GM19035 (cell line): ENCODE data around the gene NUDT3.
"Not testable (repeated sequence)": the region's sequence is repeated elsewhere in the genome, so short reads cannot be mapped to it uniquely, and the experiment has no call there.

Source experiments
- ATAC-seq: cut with Tn5 transposase; IDR thresholded peaks from one replicate; pipeline ENCODE4 v1.9.1; 2021; ENCODE audit not compliant: unreplicated experiment

The NUDT3 gene

DNA sequence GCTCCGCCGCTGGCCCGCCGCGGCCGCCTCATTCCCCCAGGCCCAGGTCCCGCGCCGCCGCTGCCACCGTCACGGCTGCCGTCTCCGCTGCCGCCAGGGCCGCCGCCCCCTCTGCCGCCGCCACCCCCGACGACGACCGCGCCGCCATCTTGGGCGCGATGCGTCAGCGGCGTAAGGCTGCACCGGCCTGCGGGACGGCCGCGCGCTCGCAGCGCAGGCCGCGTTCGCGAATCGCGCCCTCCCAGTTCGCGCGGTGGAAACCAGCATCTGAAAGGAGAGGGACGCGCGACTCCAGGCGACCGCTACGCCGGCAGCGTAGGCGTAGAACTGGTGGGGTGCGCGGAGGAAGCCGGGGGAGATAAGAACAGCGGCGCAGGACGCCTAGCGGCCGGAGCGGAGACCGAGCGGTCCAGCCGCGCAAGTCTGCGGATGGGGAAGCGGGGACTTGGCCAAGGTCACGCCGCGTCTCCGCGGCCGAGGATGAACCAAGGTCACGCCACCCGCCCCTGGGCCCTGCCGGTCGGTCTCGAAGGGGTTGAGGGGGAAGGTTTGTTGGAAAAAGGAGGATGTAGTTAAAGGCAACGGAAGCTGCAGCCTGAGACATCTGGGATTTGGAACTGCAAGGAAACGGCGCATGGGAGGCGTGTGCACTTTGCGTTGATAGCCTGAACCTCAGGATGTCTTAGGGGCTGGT lies at the start of gene NUDT3:
Gene NUDT3 (minus strand): TSS at position 173 of the 694 bp plus-strand sequence. CDS start 307 bp downstream, outside the sequence.
- peak; percentile 91 for ATAC-seq

- no peak for ATAC-seq
Measured at GRCh38 chr6:34441526-34441925, 49.1 kb upstream of the NUDT3 start.

GRCh38 chr6:34439442-34439841 lies 47.0 kb upstream of the NUDT3 start:
- ATAC-seq = no peak

DNA sequence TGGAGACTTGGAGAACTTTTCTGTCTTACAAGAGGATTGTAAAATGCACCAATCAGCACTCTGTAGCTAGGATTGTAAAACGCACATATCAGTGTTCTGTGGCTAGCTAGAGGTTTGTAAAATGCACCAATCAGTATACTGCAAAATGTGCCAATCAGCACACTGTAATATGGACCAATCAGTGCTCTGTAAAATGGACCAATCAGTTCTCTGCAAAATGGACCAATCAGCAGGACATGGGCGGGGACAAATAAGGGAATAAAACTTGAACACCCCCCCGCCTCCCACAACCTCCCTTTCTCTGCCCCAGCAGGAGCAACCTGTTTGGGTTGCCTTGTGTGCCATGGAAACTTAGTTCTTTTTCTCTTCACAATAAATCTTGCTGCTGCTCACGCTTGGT lies 46.2 kb upstream of the NUDT3 start:
- ATAC-seq = no peak

DNA sequence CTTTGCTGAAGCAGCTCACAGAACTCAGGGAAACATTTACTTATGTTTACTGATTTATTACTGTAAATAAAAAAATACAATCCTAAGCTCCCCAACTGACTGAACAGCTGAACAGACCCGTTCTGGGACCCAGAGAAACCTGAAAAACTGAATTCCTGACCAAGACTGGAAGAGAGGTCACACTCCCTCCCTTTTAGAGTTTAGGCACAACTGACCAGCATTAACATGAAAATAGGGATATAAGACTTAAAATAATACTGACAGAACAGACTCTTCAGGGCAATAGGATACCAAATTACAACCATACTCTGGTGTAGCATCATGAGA lies 45.1 kb upstream of the NUDT3 start:
- ATAC-seq = no peak

DNA sequence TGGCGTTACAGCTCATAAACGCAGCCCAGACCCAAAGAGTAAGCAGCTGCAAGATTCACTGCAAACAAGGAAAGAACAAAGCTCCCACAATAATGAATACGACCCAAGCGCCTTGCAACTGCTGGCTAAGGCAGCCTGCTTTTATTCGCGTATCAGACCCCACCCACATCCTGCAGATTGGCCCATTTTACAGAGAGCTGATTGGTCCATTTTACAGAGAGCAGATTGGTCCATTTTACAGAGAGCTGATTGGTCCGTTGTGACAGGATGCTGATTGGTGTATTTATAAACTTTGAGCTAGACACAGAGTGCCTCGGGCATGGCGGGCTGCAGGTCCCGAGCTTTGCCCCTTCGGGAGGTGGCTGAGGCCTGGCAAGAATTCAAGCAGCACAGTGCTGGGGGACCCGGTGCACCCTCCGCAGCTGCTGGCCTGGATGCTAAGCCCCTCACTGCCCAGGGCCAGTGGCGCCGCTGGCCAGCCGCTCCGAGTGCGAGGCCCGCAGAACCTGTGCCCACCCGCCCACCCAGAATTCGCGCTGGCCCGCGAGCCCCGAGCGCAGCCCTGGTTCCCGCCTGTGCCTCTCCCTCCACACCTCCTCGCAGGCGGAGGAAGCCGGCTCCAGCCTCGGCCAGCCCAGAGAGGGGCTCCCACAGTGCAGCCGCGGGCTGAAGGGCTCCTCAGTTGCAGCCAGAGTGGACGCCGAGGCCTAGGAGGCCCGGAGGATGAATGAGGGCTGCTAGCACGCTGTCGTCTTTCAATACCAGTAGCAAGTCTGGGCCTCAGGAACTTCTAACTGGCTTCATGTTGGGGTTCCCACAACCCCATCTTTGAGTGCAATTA lies 44.6 kb upstream of the NUDT3 start:
- ATAC-seq = no peak

- ATAC-seq = no peak
Measured at GRCh38 chr6:34435916-34436315, 43.4 kb upstream of the NUDT3 start.

- peak; percentile 88 for ATAC-seq
Measured at GRCh38 chr6:34425498-34426410, 33.3 kb upstream of the NUDT3 start, which contains the start of gene RPS10. RPS10 (minus strand) TSS chr6:34426069; CDS start chr6:34425221, 848 bp downstream.

GRCh38 chr6:34425132-34425497 lies 32.6 kb upstream of the NUDT3 start:
- no peak for ATAC-seq

DNA sequence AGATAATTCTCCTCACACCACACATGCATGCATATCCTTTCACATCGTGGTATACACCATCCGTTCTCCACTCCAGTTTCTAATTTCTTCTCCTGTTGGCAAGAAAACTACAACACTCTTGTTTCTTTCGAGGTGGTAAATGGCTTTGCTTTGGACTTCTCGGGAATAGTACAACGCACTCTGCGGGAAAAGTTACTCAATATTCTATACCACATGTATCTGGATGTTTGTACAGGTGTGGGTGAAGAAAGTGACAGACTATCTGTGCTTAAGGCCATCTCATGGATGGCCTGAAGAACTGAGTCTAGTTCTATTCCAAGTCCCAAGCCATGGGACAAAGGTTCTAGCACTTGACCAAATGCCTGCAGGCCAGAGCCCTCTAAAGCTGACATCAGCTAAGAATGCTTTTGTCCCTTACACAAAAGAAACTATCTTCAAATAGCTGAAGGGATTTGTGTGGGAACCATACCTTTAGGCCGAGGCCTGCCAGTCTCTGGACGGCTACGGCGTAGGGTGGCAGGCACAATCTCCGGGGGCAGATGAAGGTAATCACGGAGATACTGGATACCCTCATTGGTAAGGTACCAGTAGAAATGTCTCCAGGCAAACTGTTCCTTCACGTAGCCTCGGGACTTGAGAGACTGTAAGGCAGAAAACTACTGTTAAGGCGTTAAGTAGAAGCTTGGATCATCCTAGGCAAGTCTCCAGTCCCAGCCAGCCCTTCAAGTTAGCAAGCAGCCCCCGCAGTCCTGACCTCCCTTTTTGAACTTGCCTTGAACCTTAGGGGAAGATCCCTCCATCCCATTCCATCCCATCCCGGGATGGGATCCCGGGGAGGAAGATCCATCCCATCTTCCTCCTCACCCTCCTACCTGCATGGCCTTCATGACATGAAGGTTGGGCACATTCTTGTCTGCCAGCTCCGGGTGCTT lies 32.0 kb upstream of the NUDT3 start:
- no peak for ATAC-seq

GRCh38 chr6:34423254-34423653 lies 30.8 kb upstream of the NUDT3 start:
- no peak for ATAC-seq

DNA sequence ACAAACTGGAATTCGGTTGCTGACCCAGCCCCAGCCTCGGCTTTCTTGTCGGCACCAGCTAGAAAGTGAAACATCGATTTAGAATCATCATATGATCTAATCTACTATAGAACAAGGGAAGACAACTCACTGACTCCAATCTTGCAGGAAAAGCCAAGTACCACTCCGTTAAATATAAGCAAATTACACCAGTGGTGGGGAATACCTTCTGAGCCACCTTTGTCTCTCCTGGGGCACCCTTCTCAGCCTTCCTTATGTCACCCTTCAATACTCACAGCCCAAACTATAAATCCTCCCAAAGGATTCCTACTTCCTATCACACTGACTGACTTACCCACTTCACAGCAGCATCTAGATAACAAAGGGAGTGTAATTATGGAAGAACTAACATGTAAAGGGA lies 25.9 kb upstream of the NUDT3 start:
- ATAC-seq = no peak

- no peak for ATAC-seq
Measured at GRCh38 chr6:34416877-34417371, 24.5 kb upstream of the NUDT3 start.

GRCh38 chr6:34414999-34415858 lies 22.8 kb upstream of the NUDT3 start:
- no peak for ATAC-seq

DNA sequence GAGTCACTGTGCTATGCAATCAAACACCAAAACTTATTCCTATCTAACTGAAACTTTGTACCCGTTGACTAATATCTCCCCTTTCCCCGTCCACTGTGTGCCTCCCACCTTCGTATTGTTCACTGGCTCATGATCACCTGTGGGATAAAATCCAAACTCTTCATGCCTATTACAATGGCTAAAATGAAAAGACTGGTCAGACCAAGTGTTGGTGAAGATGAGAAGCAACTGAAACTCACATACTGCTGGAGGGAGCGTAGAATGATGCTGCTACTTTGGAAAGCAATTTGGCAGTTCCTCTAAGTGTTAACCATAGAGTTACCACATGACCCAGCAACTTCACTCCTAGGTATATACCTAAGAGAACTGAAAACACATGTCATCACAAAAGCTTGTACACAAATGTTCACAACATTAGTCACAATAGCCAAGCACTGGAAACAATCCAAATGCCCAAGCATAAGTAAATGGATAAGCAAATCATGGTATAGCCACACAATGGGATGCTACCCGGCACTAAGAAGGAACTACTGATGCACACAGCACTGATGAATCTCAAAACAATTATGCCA lies 20.3 kb upstream of the NUDT3 start:
- ATAC-seq = no peak

GRCh38 chr6:34412016-34412415 lies 19.5 kb upstream of the NUDT3 start:
- no peak for ATAC-seq

- not testable (repeated sequence) for ATAC-seq
Measured at GRCh38 chr6:34407915-34408314, 15.4 kb upstream of the NUDT3 start.

- ATAC-seq = no peak
Measured at GRCh38 chr6:34396518-34396917, 4.0 kb upstream of the NUDT3 start.

- no peak for ATAC-seq
Measured at GRCh38 chr6:34393966-34394305, 1.5 kb upstream of the NUDT3 start.
